GM12878 (cell line): Measurements from ENCODE around the gene CHAD.

Experiments
- ATF3 ChIP-seq: IDR thresholded peaks from 2 replicates; pipeline ENCODE4 v1.6.1; 2011; ENCODE audit warnings: low read depth, mild to moderate bottlenecking, low read length, moderate library complexity, borderline replicate concordance; ENCODE audit errors: extremely low read depth
- CHD1 ChIP-seq: IDR thresholded peaks from 2 replicates; pipeline ENCODE4 v1.6.1; 2012; ENCODE audit warnings: low read depth, low read length, improper control_type of control experiment
- CHD2 ChIP-seq: IDR thresholded peaks from 2 replicates; pipeline ENCODE4 v1.6.1; 2011; ENCODE audit warnings: low read depth, low read length, improper control_type of control experiment, borderline replicate concordance
- CTCF ChIP-seq, 3 experiments: IDR thresholded peaks in 2 of 3; conservative IDR thresholded peaks in 1 of 3; 2 replicates each; pipeline ENCODE4 v1.5.1; 2011; ENCODE audit warnings: low read depth in 3 of 3, low read length in 3 of 3, mild to moderate bottlenecking in 3 of 3, control low read depth in 2 of 3, moderate library complexity in 2 of 3, inconsistent platforms in 1 of 3, mixed read lengths in 1 of 3; ENCODE audit not compliant: control insufficient read depth in 2 of 3, insufficient read depth in 1 of 3; ENCODE audit errors: extremely low read depth in 1 of 3
- MYC ChIP-seq: IDR thresholded peaks from 2 replicates; pipeline ENCODE4 v1.6.1; 2011; ENCODE audit warnings: mild to moderate bottlenecking, low read length, moderate library complexity, inconsistent platforms; ENCODE audit not compliant: insufficient read depth, insufficient replicate concordance, insufficient read length, severe bottlenecking
- NFYB ChIP-seq: IDR thresholded peaks from 2 replicates; pipeline ENCODE4 v1.6.1; 2011; ENCODE audit warnings: low read depth, mild to moderate bottlenecking, low read length, improper control_type of control experiment, moderate library complexity; ENCODE audit not compliant: insufficient read depth
- POLR2AphosphoS5 ChIP-seq: IDR thresholded peaks from 2 replicates; pipeline ENCODE4 v1.6.1; 2011; ENCODE audit warnings: mild to moderate bottlenecking, low read length, inconsistent platforms
- REST ChIP-seq: IDR thresholded peaks from 2 replicates; pipeline ENCODE4 v1.6.1; 2012; ENCODE audit warnings: mild to moderate bottlenecking, low read depth, low read length

GRCh38 chr17:50430821-50431618, 37.7 kb downstream of the CHAD start:
- TF ChIP-seq CTCF (IDR thresholded peaks at IDR 0.05 in 2 of 3, conservative IDR thresholded peaks at IDR 0.05 in 1 of 3; ENCODE audit: control insufficient read depth in 2 of 3, extremely low read depth in 1 of 3, insufficient read depth in 1 of 3, low read depth in 3 of 3, low read length in 3 of 3) (no peak), CHD2 (no peak), REST (no peak), MYC (no peak), CHD1 (no peak), ATF3 (no peak), POLR2AphosphoS5 (no peak), NFYB (no peak)
